Prostate gland (tissue), 2 donors: ENCODE measurements around the gene CDKN2B.

ENCODE experiments used
- POLR2A ChIP-seq: fragments of 450-650 bp; IDR thresholded peaks from one replicate; pipeline ENCODE4 v1.6.1; 2016; ENCODE audit warnings: antibody characterized with exemption, mild to moderate bottlenecking
- TF ChIP-seq, protein P1 (sequence below), 4 experiments: fragments of 200-600 bp in 2 of 4; fragments of 450-650 bp in 2 of 4; sonication (generic) in 2 of 4; IDR thresholded peaks; 1 replicate in 3 of 4; 2 replicates in 1 of 4; pipeline ENCODE4 v1.5.1; 2016 to 2019; ENCODE audit warnings: antibody characterized with exemption in 4 of 4, mild to moderate bottlenecking in 2 of 4, moderate library complexity in 2 of 4

DNA sequence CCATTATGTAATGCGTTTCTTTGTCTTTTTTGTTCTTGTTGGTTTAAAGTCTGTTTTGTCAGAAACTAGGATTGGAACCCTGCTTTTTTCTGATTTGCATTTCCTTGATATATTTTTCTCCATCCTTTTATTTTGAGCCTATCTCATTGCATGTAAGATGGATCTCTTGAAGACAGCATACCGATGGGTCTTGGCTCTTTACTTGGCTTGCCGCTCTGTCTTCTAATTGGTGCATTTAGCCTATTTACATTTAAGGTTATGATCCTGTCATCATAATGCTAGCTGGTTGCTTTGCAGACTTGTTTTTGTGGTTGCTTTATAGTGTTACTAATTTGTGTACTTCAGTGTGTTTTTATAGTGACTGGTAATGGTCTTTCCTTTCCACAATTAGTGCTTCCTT, 13.3 kb upstream of the CDKN2B start:
- TF ChIP-seq, protein P1, sequence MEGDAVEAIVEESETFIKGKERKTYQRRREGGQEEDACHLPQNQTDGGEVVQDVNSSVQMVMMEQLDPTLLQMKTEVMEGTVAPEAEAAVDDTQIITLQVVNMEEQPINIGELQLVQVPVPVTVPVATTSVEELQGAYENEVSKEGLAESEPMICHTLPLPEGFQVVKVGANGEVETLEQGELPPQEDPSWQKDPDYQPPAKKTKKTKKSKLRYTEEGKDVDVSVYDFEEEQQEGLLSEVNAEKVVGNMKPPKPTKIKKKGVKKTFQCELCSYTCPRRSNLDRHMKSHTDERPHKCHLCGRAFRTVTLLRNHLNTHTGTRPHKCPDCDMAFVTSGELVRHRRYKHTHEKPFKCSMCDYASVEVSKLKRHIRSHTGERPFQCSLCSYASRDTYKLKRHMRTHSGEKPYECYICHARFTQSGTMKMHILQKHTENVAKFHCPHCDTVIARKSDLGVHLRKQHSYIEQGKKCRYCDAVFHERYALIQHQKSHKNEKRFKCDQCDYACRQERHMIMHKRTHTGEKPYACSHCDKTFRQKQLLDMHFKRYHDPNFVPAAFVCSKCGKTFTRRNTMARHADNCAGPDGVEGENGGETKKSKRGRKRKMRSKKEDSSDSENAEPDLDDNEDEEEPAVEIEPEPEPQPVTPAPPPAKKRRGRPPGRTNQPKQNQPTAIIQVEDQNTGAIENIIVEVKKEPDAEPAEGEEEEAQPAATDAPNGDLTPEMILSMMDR (IDR thresholded peaks at IDR 0.05), result no peak
- no peak for TF ChIP-seq POLR2A
